OCI-LY7 (cell line): ENCODE data around the gene BTRC.
"Not testable (repeated sequence)": the region's sequence is repeated elsewhere in the genome, so short reads cannot be mapped to it uniquely, and the experiment has no call there.

Experiments
- CTCF ChIP-seq: fragments of 200-600 bp; sonication (generic); conservative IDR thresholded peaks from 2 replicates; pipeline ENCODE4 v1.5.1; 2014; ENCODE audit warnings: mild to moderate bottlenecking, antibody characterized with exemption, low read length, moderate library complexity, mixed read lengths
- EZH2phosphoT487 ChIP-seq: fragments of 200-600 bp; sonication (generic); IDR thresholded peaks from 2 replicates; pipeline ENCODE4 v1.6.1; 2018; ENCODE audit warnings: low read depth, borderline replicate concordance, mild to moderate bottlenecking, mixed run types, antibody characterized with exemption, low read length, moderate library complexity, mixed read lengths

- not testable (repeated sequence) for TF ChIP-seq CTCF, EZH2phosphoT487
These were observed 6.9 kb downstream of the BTRC start for GRCh38 chr10:101360841-101361240.
